Measurements from ENCODE around the gene EXOC6.

- no peak for TF ChIP-seq CTCF (IDR thresholded peaks at IDR 0.05)
- no peak for TF ChIP-seq POLR2A (IDR thresholded peaks at IDR 0.05)
- no peak for TF ChIP-seq EP300 (IDR thresholded peaks at IDR 0.05)
Measured at GRCh38 chr10:92931597-92931996, 83.3 kb downstream of the EXOC6 start.
